HepG2 (cell line): ENCODE measurements around the gene MINDY2.

Experiments used
- FOXP1 ChIP-seq, 2 experiments: fragments of 450-650 bp in 1 of 2; IDR thresholded peaks; 2 replicates each; pipeline ENCODE4 v1.6.1; 2017 to 2018; ENCODE audit warnings: antibody characterized with exemption in 1 of 2
- RBFOX2 ChIP-seq: fragments of 200-400 bp; formaldehyde crosslinking; IDR thresholded peaks from 2 replicates; pipeline ENCODE4 v1.6.1; 2017; ENCODE audit warnings: low read depth, mild to moderate bottlenecking, low read length
- ZNF644 ChIP-seq: IDR thresholded peaks from 2 replicates; pipeline ENCODE4 v1.6.1; 2016; ENCODE audit warnings: low read depth
- ZNF713 ChIP-seq: sonication (generic); formaldehyde crosslinking; IDR thresholded peaks from 2 replicates; pipeline ENCODE4 v1.4.0; 2020; ENCODE audit warnings: mild to moderate bottlenecking, missing genetic modification reagents

GRCh38 chr15:58856086-58856485 is 85.0 kb downstream of the MINDY2 start:
- TF ChIP-seq ZNF644 (CRISPR knock-in tag) (no peak), RBFOX2 (no peak), ZNF713 (CRISPR knock-in tag) (no peak), FOXP1 (IDR thresholded peaks at IDR 0.05) (no peak), FOXP1 (CRISPR knock-in tag; IDR thresholded peaks at IDR 0.05) (no peak)
